DND-41 (cell line): ENCODE data around the gene IGSF22.

ENCODE experiments used
- ATAC-seq: fragments of 200-7000 bp; cut with Tn5 transposase; 3 replicates; pipeline ENCODE4 v1.9.1; 2021; ENCODE audit warnings: low read depth; ENCODE audit not compliant: insufficient read depth
- DNase-seq: peaks from one replicate; pipeline ENCODE4 v3.0.0-alpha.2; 2020
- H2AFZ ChIP-seq: 2 replicates; pipeline ENCODE4 v1.6.0; 2012; ENCODE audit warnings: low read depth, low read length
- H3K27ac ChIP-seq: 2 replicates; pipeline ENCODE4 v1.5.1; 2012; ENCODE audit warnings: low read length, inconsistent platforms
- H3K27me3 ChIP-seq: fragments of 200-600 bp; sonication (generic); 2 replicates; pipeline ENCODE4 v1.6.0; 2012; ENCODE audit warnings: low read length, mild to moderate bottlenecking, inconsistent platforms; ENCODE audit not compliant: insufficient read depth, poor library complexity
- H3K36me3 ChIP-seq: 2 replicates; pipeline ENCODE4 v1.5.1; 2012; ENCODE audit warnings: low read length, inconsistent platforms; ENCODE audit not compliant: insufficient read depth
- H3K4me1 ChIP-seq: 2 replicates; pipeline ENCODE4 v1.5.1; 2012; ENCODE audit warnings: mild to moderate bottlenecking, low read length; ENCODE audit not compliant: insufficient read depth
- H3K4me2 ChIP-seq: 2 replicates; pipeline ENCODE4 v1.6.0; 2012; ENCODE audit warnings: mild to moderate bottlenecking, moderate library complexity, low read length, inconsistent platforms; ENCODE audit not compliant: insufficient read depth
- H3K4me3 ChIP-seq, 2 experiments: fragments of 200-600 bp in 1 of 2; shearing (Covaris generic) in 1 of 2; 2 replicates each; pipeline ENCODE4 v1.5.1; 2012 to 2016; ENCODE audit warnings: inconsistent platforms in 2 of 2, low read length in 2 of 2, mild to moderate bottlenecking in 2 of 2, low read depth in 1 of 2, moderate library complexity in 1 of 2
- H3K79me2 ChIP-seq: 2 replicates; pipeline ENCODE4 v1.6.0; 2012; ENCODE audit warnings: low read length, inconsistent platforms; ENCODE audit not compliant: insufficient read depth
- H3K9ac ChIP-seq: 2 replicates; pipeline ENCODE4 v1.6.0; 2012; ENCODE audit warnings: low read depth, mild to moderate bottlenecking, inconsistent platforms, low read length, moderate library complexity
- H3K9me3 ChIP-seq: 2 replicates; pipeline ENCODE4 v1.5.1; 2012; ENCODE audit warnings: low read length, moderate library complexity, mild to moderate bottlenecking, inconsistent platforms; ENCODE audit not compliant: insufficient read depth, severe bottlenecking
- H4K20me1 ChIP-seq: 2 replicates; pipeline ENCODE4 v1.6.0; 2012; ENCODE audit warnings: low read length; ENCODE audit not compliant: insufficient read depth
- CTCF ChIP-seq: IDR thresholded peaks from 2 replicates; pipeline ENCODE4 v1.5.1; 2012; ENCODE audit warnings: borderline replicate concordance, low read length, moderate library complexity, mild to moderate bottlenecking; ENCODE audit not compliant: poor library complexity, severe bottlenecking; ENCODE audit errors: extremely low read depth
- EZH2 ChIP-seq: IDR thresholded peaks from 3 replicates; pipeline ENCODE4 v1.6.1; 2012; ENCODE audit warnings: borderline replicate concordance, low read depth, mild to moderate bottlenecking, moderate library complexity, low read length, inconsistent platforms; ENCODE audit not compliant: severe bottlenecking

Gene IGSF22

GRCh38 chr11:18737642-18738041 is 11.7 kb upstream of the IGSF22 start:
- Histone ChIP-seq H2AFZ (no peak overlapping the region), H3K4me1 (no peaks in the 10 kb centered on the region), H3K79me2 (no peaks in the 10 kb centered on the region), H3K9me3 (no peaks in the 10 kb centered on the region), H3K4me3 (no peak overlapping the region), H3K27ac (no peak overlapping the region), H3K27me3 (no peaks in the 10 kb centered on the region), H3K9ac (no peak overlapping the region), H3K36me3 (no peaks in the 10 kb centered on the region), H4K20me1 (no peaks in the 10 kb centered on the region), H3K4me2 (no peak overlapping the region)
- TF ChIP-seq EZH2 = no peak
- no peak for TF ChIP-seq CTCF
- ATAC-seq (no peak), DNase-seq (no peak)

- DNase-seq = no peak
- H3K36me3 ChIP-seq = no peaks in the 10 kb centered on the region
- TF ChIP-seq EZH2 = no peak
- TF ChIP-seq CTCF = no peak
- no peaks in the 10 kb centered on the region for H3K79me2 ChIP-seq
- no peak overlapping the region for H3K27ac ChIP-seq
- no peak overlapping the region for H3K4me2 ChIP-seq
- H3K9ac ChIP-seq = no peak overlapping the region
- no peaks in the 10 kb centered on the region for H3K9me3 ChIP-seq
- no peak for ATAC-seq
- H3K4me1 ChIP-seq = peaks cover 3% of the 10 kb centered on the region; the same call in 1 of the 2 replicates
- H2AFZ ChIP-seq = no peak overlapping the region
- no peak overlapping the region for H3K4me3 ChIP-seq
- no peaks in the 10 kb centered on the region for H4K20me1 ChIP-seq
- no peaks in the 10 kb centered on the region for H3K27me3 ChIP-seq
These were observed 10.7 kb upstream of the IGSF22 start for GRCh38 chr11:18736590-18737148.

- Histone ChIP-seq H3K4me1 (peaks cover 7% of the 10 kb centered on the region; the same call in 1 of the 2 replicates), H3K4me2 (no peak overlapping the region), H3K79me2 (no peaks in the 10 kb centered on the region), H2AFZ (no peak overlapping the region), H4K20me1 (no peaks in the 10 kb centered on the region), H3K36me3 (no peaks in the 10 kb centered on the region), H3K9me3 (no peaks in the 10 kb centered on the region), H3K27me3 (peaks cover 2% of the 10 kb centered on the region), H3K4me3 (no peak overlapping the region), H3K9ac (no peak overlapping the region), H3K27ac (no peak overlapping the region)
- TF ChIP-seq EZH2 (no peak), CTCF (no peak)
- DNase-seq = no peak
- no peak for ATAC-seq
These were observed 7.2 kb upstream of the IGSF22 start for GRCh38 chr11:18733202-18733601.
